Measurements from ENCODE around the gene ADAMTS9.

The ADAMTS9 gene

DNA sequence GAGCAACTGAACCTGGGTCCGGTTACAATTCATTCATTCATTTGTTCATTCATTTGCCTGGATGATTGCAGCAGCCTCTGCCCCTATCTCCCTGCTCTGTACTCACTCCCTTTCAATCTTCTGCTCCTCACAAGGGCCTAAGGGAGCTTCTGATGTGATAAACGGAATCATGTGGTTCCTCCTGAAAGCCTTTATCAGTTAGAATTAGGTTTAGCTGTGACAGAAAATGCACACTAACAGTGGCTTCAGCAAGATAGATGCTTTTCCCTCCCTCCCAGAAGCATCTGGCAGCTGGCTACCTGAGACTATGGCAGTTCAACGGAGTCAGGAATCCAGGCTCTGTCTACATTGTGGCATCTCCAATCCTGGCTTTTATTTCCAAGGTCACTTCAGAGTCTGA, 196.0 kb downstream of the ADAMTS9 start:
- Histone ChIP-seq H2BK12ac (ENCODE audit: low read length in 2 of 2) (peak overlapping the region; percentile 23 to 29), H2BK5ac (ENCODE audit: low read depth, low read length, poor library complexity, severe bottlenecking) (no peak overlapping the region), H3K4me3 (ENCODE audit: insufficient read depth in 1 of 2, low read depth in 1 of 2, low read length in 2 of 2) (no peak overlapping the region), H4K91ac (ENCODE audit: low read length) (peak overlapping the region; percentile 62), H3K36me3 (ENCODE audit: control insufficient read depth in 1 of 2, insufficient read depth in 2 of 2, low read depth in 1 of 2, low read length in 2 of 2) (no peaks in the 10 kb centered on the region), H3K79me1 (replicated peaks; ENCODE audit: low read length, poor library complexity, severe bottlenecking) (no peaks in the 10 kb centered on the region), H2BK15ac (ENCODE audit: low read depth, poor library complexity, severe bottlenecking) (no peak overlapping the region), H3K9ac (ENCODE audit: low read length) (no peak overlapping the region), H3K14ac (ENCODE audit: low read length in 2 of 2) (no peak overlapping the region), H3K18ac (ENCODE audit: low read depth in 1 of 2, low read length in 2 of 2) (peak overlapping the region; percentile 61 to 72), H3K27me3 (ENCODE audit: control insufficient read depth in 1 of 2, insufficient read depth in 1 of 2, low read length in 2 of 2) (peaks cover 5 to 70% of the 10 kb centered on the region in 2 experiments), H3K9me3 (ENCODE audit: control insufficient read depth, low read length) (no peaks in the 10 kb centered on the region), H4K8ac (ENCODE audit: low read length) (peak overlapping the region; percentile 8), H3K23ac (ENCODE audit: low read length in 2 of 2) (no peak overlapping the region), H3K4ac (ENCODE audit: low read depth in 1 of 2, low read length in 2 of 2) (peak overlapping the region; percentile 24 to 47), H3K4me1 (ENCODE audit: control insufficient read depth, insufficient read depth, low read depth, low read length) (peaks cover 18% of the 10 kb centered on the region), H2BK120ac (ENCODE audit: low read depth, low read length) (peak overlapping the region; percentile 29), H3K27ac (ENCODE audit: low read length, poor library complexity, severe bottlenecking) (no peak overlapping the region), H2AFZ (ENCODE audit: low read depth, low read length) (no peak overlapping the region), H3K4me2 (ENCODE audit: low read length, poor library complexity, severe bottlenecking) (no peak overlapping the region), H2AK5ac (ENCODE audit: low read length, severe bottlenecking) (no peak overlapping the region)
- no peak for DNase-seq
- WGBS, result 95% methylated on average over 3 of the region's 3 CpGs

GRCh38 chr3:64490180-64490724, 197.5 kb downstream of the ADAMTS9 start:
- H3K23ac ChIP-seq (ENCODE audit: low read length in 2 of 2), result no peak overlapping the region
- peak overlapping the region; percentile 52 for H2BK15ac ChIP-seq (ENCODE audit: low read depth, poor library complexity, severe bottlenecking)
- H4K91ac ChIP-seq (ENCODE audit: low read length), result peak overlapping the region; percentile 92
- H3K27me3 ChIP-seq (ENCODE audit: control insufficient read depth in 1 of 2, insufficient read depth in 1 of 2, low read length in 2 of 2), result peaks cover 5 to 67% of the 10 kb centered on the region in 2 experiments
- H3K9me3 ChIP-seq (ENCODE audit: control insufficient read depth, low read length), result no peaks in the 10 kb centered on the region
- H3K14ac ChIP-seq (ENCODE audit: low read length in 2 of 2), result peak overlapping the region in 1 of 2 experiments; percentile 81
- no peak overlapping the region for H2BK5ac ChIP-seq (ENCODE audit: low read depth, low read length, poor library complexity, severe bottlenecking)
- WGBS, result 76% methylated on average over 6 of the region's 6 CpGs
- H2BK120ac ChIP-seq (ENCODE audit: low read depth, low read length), result peak overlapping the region; percentile 8
- no peak overlapping the region for H3K9ac ChIP-seq (ENCODE audit: low read length)
- DNase-seq, result no peak
- H2AFZ ChIP-seq (ENCODE audit: low read depth, low read length), result no peak overlapping the region
- peak overlapping the region; percentile 19 to 58 for H3K4ac ChIP-seq (ENCODE audit: low read depth in 1 of 2, low read length in 2 of 2)
- H3K36me3 ChIP-seq (ENCODE audit: control insufficient read depth in 1 of 2, insufficient read depth in 2 of 2, low read depth in 1 of 2, low read length in 2 of 2), result no peaks in the 10 kb centered on the region
- no peaks in the 10 kb centered on the region for H3K79me1 ChIP-seq (replicated peaks; ENCODE audit: low read length, poor library complexity, severe bottlenecking)
- no peak overlapping the region for H2AK5ac ChIP-seq (ENCODE audit: low read length, severe bottlenecking)
- peaks cover 16% of the 10 kb centered on the region for H3K4me1 ChIP-seq (ENCODE audit: control insufficient read depth, insufficient read depth, low read depth, low read length)
- H3K27ac ChIP-seq (ENCODE audit: low read length, poor library complexity, severe bottlenecking), result no peak overlapping the region
- H3K18ac ChIP-seq (ENCODE audit: low read depth in 1 of 2, low read length in 2 of 2), result peak overlapping the region; percentile 18 to 76
- H2BK12ac ChIP-seq (ENCODE audit: low read length in 2 of 2), result peak overlapping the region; percentile 34 to 61
- no peak overlapping the region for H3K4me3 ChIP-seq (ENCODE audit: insufficient read depth in 1 of 2, low read depth in 1 of 2, low read length in 2 of 2)
- H4K8ac ChIP-seq (ENCODE audit: low read length), result peak overlapping the region; percentile 76
- no peak overlapping the region for H3K4me2 ChIP-seq (ENCODE audit: low read length, poor library complexity, severe bottlenecking)

- Histone ChIP-seq H2BK12ac (ENCODE audit: low read length in 2 of 2) (peak overlapping the region; percentile 34 to 61), H3K27me3 (ENCODE audit: control insufficient read depth in 1 of 2, insufficient read depth in 1 of 2, low read length in 2 of 2) (peaks cover 5 to 62% of the 10 kb centered on the region in 2 experiments), H3K23ac (ENCODE audit: low read length in 2 of 2) (no peak overlapping the region), H2BK120ac (ENCODE audit: low read depth, low read length) (peak overlapping the region; percentile 8), H3K9ac (ENCODE audit: low read length) (no peak overlapping the region), H3K14ac (ENCODE audit: low read length in 2 of 2) (peak overlapping the region in 1 of 2 experiments; percentile 72), H2BK15ac (ENCODE audit: low read depth, poor library complexity, severe bottlenecking) (peak overlapping the region; percentile 73), H3K4ac (ENCODE audit: low read depth in 1 of 2, low read length in 2 of 2) (peak overlapping the region; percentile 19 to 58), H3K36me3 (ENCODE audit: control insufficient read depth in 1 of 2, insufficient read depth in 2 of 2, low read depth in 1 of 2, low read length in 2 of 2) (no peaks in the 10 kb centered on the region), H3K18ac (ENCODE audit: low read depth in 1 of 2, low read length in 2 of 2) (peak overlapping the region; percentile 17 to 76), H2AFZ (ENCODE audit: low read depth, low read length) (no peak overlapping the region), H3K4me3 (ENCODE audit: insufficient read depth in 1 of 2, low read depth in 1 of 2, low read length in 2 of 2) (no peak overlapping the region), H3K79me1 (replicated peaks; ENCODE audit: low read length, poor library complexity, severe bottlenecking) (no peaks in the 10 kb centered on the region), H2BK5ac (ENCODE audit: low read depth, low read length, poor library complexity, severe bottlenecking) (no peak overlapping the region), H3K4me1 (ENCODE audit: control insufficient read depth, insufficient read depth, low read depth, low read length) (peaks cover 16% of the 10 kb centered on the region), H3K27ac (ENCODE audit: low read length, poor library complexity, severe bottlenecking) (no peak overlapping the region), H4K8ac (ENCODE audit: low read length) (peak overlapping the region; percentile 58), H3K4me2 (ENCODE audit: low read length, poor library complexity, severe bottlenecking) (peak overlapping the region; percentile 79), H4K91ac (ENCODE audit: low read length) (peak overlapping the region; percentile 92), H2AK5ac (ENCODE audit: low read length, severe bottlenecking) (no peak overlapping the region), H3K9me3 (ENCODE audit: control insufficient read depth, low read length) (no peaks in the 10 kb centered on the region)
- peak; percentile 59 for DNase-seq
- 27% methylated on average over 21 of the region's 23 CpGs for WGBS
These were observed 198.3 kb downstream of the ADAMTS9 start for GRCh38 chr3:64489361-64490044.

DNA sequence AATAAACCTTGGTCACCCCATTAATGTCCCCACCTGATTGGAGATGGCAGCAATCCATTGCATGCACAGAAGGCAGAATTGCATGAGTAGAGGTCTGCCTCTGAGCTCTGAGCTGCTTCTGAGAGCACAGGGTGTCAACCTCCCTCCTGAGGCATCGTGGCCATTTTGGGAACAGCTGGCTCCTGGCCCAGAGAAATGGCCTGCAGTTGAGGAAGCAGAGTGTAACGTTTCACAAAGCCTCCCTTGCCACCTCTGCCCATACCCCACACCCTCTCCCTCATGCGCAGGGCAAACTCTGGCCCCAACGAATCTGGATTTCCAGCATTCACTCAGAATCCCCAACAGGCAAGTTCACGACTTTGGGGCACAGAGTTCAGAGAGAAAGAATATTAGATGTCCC, 198.9 kb downstream of the ADAMTS9 start:
- Histone ChIP-seq H4K91ac (ENCODE audit: low read length) (no peak overlapping the region), H3K9me3 (ENCODE audit: control insufficient read depth, low read length) (no peaks in the 10 kb centered on the region), H3K36me3 (ENCODE audit: control insufficient read depth in 1 of 2, insufficient read depth in 2 of 2, low read depth in 1 of 2, low read length in 2 of 2) (no peaks in the 10 kb centered on the region), H2BK120ac (ENCODE audit: low read depth, low read length) (peak overlapping the region; percentile 73), H3K4me2 (ENCODE audit: low read length, poor library complexity, severe bottlenecking) (peak overlapping the region; percentile 79), H3K18ac (ENCODE audit: low read depth in 1 of 2, low read length in 2 of 2) (peak overlapping the region; percentile 17 to 50), H2BK5ac (ENCODE audit: low read depth, low read length, poor library complexity, severe bottlenecking) (no peak overlapping the region), H2AK5ac (ENCODE audit: low read length, severe bottlenecking) (no peak overlapping the region), H3K4ac (ENCODE audit: low read depth in 1 of 2, low read length in 2 of 2) (peak overlapping the region in 1 of 2 experiments; percentile 19), H3K14ac (ENCODE audit: low read length in 2 of 2) (no peak overlapping the region), H3K4me1 (ENCODE audit: control insufficient read depth, insufficient read depth, low read depth, low read length) (peaks cover 17% of the 10 kb centered on the region), H2BK12ac (ENCODE audit: low read length in 2 of 2) (peak overlapping the region in 1 of 2 experiments; percentile 82), H3K27me3 (ENCODE audit: control insufficient read depth in 1 of 2, insufficient read depth in 1 of 2, low read length in 2 of 2) (peaks cover 5 to 57% of the 10 kb centered on the region in 2 experiments), H3K9ac (ENCODE audit: low read length) (no peak overlapping the region), H3K27ac (ENCODE audit: low read length, poor library complexity, severe bottlenecking) (no peak overlapping the region), H2BK15ac (ENCODE audit: low read depth, poor library complexity, severe bottlenecking) (peak overlapping the region; percentile 73), H3K23ac (ENCODE audit: low read length in 2 of 2) (no peak overlapping the region), H3K4me3 (ENCODE audit: insufficient read depth in 1 of 2, low read depth in 1 of 2, low read length in 2 of 2) (no peak overlapping the region), H3K79me1 (replicated peaks; ENCODE audit: low read length, poor library complexity, severe bottlenecking) (peaks cover 2% of the 10 kb centered on the region), H4K8ac (ENCODE audit: low read length) (peak overlapping the region; percentile 58), H2AFZ (ENCODE audit: low read depth, low read length) (no peak overlapping the region)
- 65% methylated on average over 5 of the region's 5 CpGs for WGBS
- no peak for DNase-seq
